Skeletal muscle tissue (tissue), 4 donors: ENCODE data around the gene HOXC11. TPM values are rescaled to one million over a fixed set of nuclear protein-coding genes. Genes with fewer than 3 reads are reported as not detected.

ENCODE experiments used
- H3K27ac ChIP-seq: one replicate; pipeline ENCODE4 v1.7.0; 2013; ENCODE audit warnings: mild to moderate bottlenecking, low read depth, low read length, inconsistent platforms
- H3K27me3 ChIP-seq, 3 donors: one replicate each; pipeline ENCODE4 v1.7.0; 2013; ENCODE audit warnings: low read length in 3 of 3; ENCODE audit not compliant: control insufficient read depth in 3 of 3, insufficient read depth in 3 of 3
- H3K36me3 ChIP-seq, 3 donors: one replicate each; pipeline ENCODE4 v1.7.0; 2013; ENCODE audit warnings: low read length in 3 of 3; ENCODE audit not compliant: control insufficient read depth in 3 of 3, insufficient read depth in 3 of 3
- H3K4me1 ChIP-seq, 3 donors: one replicate each; pipeline ENCODE4 v1.7.0; 2013; ENCODE audit warnings: low read length in 3 of 3, mild to moderate bottlenecking in 3 of 3; ENCODE audit not compliant: control insufficient read depth in 3 of 3, insufficient read depth in 3 of 3
- H3K4me3 ChIP-seq, 3 donors: one replicate each; pipeline ENCODE4 v1.7.0; 2013; ENCODE audit warnings: low read length in 3 of 3
- H3K9ac ChIP-seq, 3 donors: one replicate each; pipeline ENCODE4 v1.7.0; 2013; ENCODE audit warnings: low read length in 3 of 3, mild to moderate bottlenecking in 3 of 3, moderate library complexity in 2 of 3, low read depth in 1 of 3
- H3K9me3 ChIP-seq, 3 donors: one replicate each; pipeline ENCODE4 v1.7.0; 2013; ENCODE audit warnings: low read length in 3 of 3; ENCODE audit not compliant: control insufficient read depth in 3 of 3
- total RNA-seq: library from RNA; depleted of rRNA; stranded (reverse); fragments of >200 nt; gene quantifications from one replicate; pipeline ENCODE4 v1.2.3, GENCODE V29; 2014
- donor health status: Osteomylitis.

The HOXC11 gene
- total RNA-seq, 1 donor from 2014 or later = 0.52 TPM

DNA sequence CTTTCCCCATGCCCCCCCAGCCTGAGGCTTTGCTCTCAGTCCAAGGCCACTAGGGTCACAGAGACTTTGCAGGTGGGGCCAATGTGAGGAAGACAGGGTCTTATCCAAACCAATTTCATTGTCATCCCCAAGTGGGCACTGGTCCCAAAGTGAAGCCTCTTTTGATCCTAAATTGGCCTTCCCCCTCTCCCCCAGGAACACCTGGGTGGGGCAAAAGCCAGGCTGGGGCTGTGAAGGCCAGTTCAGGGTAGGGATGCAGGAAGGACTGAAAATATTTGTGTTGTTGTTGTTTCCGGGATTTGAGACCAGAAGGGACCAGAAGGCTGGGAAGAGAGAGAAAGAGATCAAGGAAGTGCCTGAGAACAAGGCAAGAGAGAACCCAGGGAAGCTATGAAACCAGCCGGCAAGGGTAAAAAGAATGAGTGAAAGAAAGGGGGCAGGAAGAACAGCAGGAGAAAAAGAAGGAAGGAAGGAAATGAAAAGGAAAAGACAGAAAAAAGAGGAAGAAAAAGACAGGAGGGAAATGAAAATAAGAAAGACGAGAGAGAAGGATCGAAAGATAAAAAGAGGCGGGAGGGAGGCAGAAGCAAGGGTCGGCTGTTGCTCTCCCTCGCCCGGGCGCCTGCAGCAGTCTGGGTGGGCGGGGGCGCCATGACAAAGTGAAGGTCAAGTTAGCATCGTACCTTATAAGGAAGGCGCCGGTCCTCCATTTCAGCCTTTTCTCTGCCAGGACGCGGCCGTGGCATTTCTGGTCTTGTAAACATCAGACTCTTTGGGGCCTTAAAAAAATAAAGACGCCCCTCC is 7.4 kb upstream of the HOXC11 start:
- Histone ChIP-seq H3K27me3 (peaks cover 76 to 92% (median 91%) of the 10 kb centered on the region in 3 donors), H3K9me3 (no peaks in the 10 kb centered on the region), H3K4me3 (peak overlapping the region in 1 of 3 donors; percentile 10), H3K27ac (peak overlapping the region; percentile 78), H3K36me3 (no peaks in the 10 kb centered on the region), H3K9ac (peak overlapping the region in 2 of 3 donors; percentile 34 to 53), H3K4me1 (peaks cover 0 to 27% (median 13%) of the 10 kb centered on the region in 3 donors)

DNA sequence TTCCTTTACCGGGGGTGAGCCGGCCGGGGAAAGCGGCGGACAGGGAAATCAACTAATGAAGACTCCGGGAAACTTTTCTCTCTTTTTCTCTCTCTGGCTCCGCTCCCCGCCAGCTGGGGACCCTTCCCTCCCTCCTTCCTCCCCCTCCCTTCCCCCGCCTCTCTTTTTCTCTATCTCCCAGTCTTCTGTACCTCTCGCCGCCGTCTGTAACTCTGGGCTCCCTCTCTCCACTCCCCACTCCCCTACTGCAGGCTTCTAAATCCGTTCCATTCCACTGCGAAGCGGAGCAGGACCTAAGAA is 6.9 kb upstream of the HOXC11 start:
- Histone ChIP-seq H3K27me3 (peaks cover 73 to 91% (median 90%) of the 10 kb centered on the region in 3 donors), H3K9me3 (no peaks in the 10 kb centered on the region), H3K36me3 (no peaks in the 10 kb centered on the region), H3K4me1 (peaks cover 0 to 25% (median 13%) of the 10 kb centered on the region in 3 donors), H3K4me3 (peak overlapping the region; percentile 52 to 63 (median 60)), H3K9ac (peak overlapping the region; percentile 54 to 74 (median 66)), H3K27ac (peak overlapping the region; percentile 78)

- H3K4me1 ChIP-seq = peaks cover 0 to 20% (median 9%) of the 10 kb centered on the region in 3 donors
- peaks cover 69 to 91% (median 90%) of the 10 kb centered on the region in 3 donors for H3K27me3 ChIP-seq
- H3K36me3 ChIP-seq = no peaks in the 10 kb centered on the region
- H3K4me3 ChIP-seq = peak overlapping the region; percentile 52 to 63 (median 60)
- no peaks in the 10 kb centered on the region for H3K9me3 ChIP-seq
- H3K9ac ChIP-seq = peak overlapping the region; percentile 54 to 74 (median 66)
- H3K27ac ChIP-seq = peak overlapping the region; percentile 78
Observed at GRCh38 chr12:53966385-53967133, 6.4 kb upstream of the HOXC11 start.

DNA sequence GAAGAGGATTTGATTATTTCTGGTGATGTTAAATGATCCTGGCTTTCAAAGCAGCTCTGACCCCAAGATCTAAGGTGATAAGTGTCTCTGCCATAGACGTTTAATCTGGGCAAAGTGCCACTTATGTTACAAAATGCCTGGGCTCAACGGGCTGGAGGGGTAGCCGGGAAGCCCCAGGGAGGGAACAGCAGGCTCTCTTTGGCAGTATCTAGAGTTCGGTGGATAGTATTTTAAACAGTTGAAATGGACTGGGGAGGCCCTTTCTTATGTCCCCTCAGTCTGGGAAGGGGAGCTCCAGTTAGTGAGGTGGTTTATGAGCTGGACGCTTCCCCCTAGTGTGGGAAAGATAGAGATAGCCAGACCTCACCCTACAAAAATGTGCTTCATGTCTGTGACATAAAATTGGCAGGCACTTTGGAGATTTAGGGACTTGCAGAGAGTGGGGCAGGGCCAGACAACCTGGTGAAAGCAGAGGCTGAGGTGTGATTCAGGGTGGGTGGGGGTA is 5.5 kb upstream of the HOXC11 start:
- Histone ChIP-seq H3K4me1 (peaks cover 0 to 16% (median 9%) of the 10 kb centered on the region in 3 donors), H3K27me3 (peaks cover 73 to 92% (median 90%) of the 10 kb centered on the region in 3 donors), H3K9ac (peak overlapping the region in 2 of 3 donors; percentile 50 to 66), H3K9me3 (no peaks in the 10 kb centered on the region), H3K4me3 (peak overlapping the region in 2 of 3 donors; percentile 17 to 60), H3K36me3 (no peaks in the 10 kb centered on the region), H3K27ac (peak overlapping the region; percentile 78)

GRCh38 chr12:53968214-53969127 is 4.5 kb upstream of the HOXC11 start:
- Histone ChIP-seq H3K4me1 (peaks cover 3 to 17% (median 9%) of the 10 kb centered on the region in 3 donors), H3K4me3 (peak overlapping the region in 2 of 3 donors; percentile 13 to 60)

DNA sequence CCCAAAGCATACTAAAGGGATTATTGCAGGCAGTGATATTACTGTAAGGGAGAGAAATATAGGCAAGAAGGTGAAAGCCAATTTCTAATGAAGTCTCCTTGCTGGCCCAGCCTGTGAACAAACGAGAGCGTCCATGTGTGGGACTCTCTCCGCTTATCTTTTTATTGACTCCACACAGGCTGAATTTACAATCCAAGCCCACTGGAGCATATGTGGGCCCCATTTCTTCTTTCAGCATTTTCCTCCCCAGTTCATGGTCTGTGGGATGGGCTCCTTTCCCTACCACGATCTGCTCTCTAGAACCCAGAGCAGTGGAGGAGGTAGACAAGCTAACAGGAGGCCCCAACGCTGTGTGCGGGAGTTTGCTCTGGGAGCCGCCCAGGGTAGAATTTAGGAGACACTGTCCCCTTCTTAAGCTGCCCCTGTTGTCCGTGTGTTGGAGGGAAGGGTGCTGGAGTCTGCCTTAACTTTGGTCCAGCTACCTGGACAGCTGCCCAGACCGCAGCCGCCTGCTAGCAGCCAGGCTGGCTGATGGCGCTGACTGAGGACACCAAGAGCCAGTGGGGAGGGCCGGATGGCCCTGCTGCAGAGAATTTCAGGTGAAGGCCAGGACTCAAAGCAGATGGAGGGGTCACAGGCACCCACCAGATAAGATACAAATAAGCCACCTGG is 3.2 kb upstream of the HOXC11 start:
- no peak overlapping the region for H3K27ac ChIP-seq
- no peak overlapping the region for H3K4me3 ChIP-seq
- peaks cover 3 to 19% (median 11%) of the 10 kb centered on the region in 3 donors for H3K4me1 ChIP-seq
- peaks cover 64 to 91% (median 80%) of the 10 kb centered on the region in 3 donors for H3K27me3 ChIP-seq
- no peaks in the 10 kb centered on the region for H3K9me3 ChIP-seq
- no peak overlapping the region for H3K9ac ChIP-seq
- H3K36me3 ChIP-seq = no peaks in the 10 kb centered on the region

More at GRCh38 chr12:53968214-53969127, 4.5 kb upstream of the HOXC11 start:
- H3K36me3 ChIP-seq = no peaks in the 10 kb centered on the region
- H3K27me3 ChIP-seq = peaks cover 70 to 92% (median 90%) of the 10 kb centered on the region in 3 donors
- no peaks in the 10 kb centered on the region for H3K9me3 ChIP-seq
- peak overlapping the region; percentile 78 for H3K27ac ChIP-seq
- H3K9ac ChIP-seq = peak overlapping the region in 1 of 3 donors; percentile 23

GRCh38 chr12:53970451-53970850 is 2.5 kb upstream of the HOXC11 start:
- no peak overlapping the region for H3K27ac ChIP-seq
- H3K4me1 ChIP-seq = peaks cover 5 to 20% (median 11%) of the 10 kb centered on the region in 3 donors
- peaks cover 60 to 90% (median 73%) of the 10 kb centered on the region in 3 donors for H3K27me3 ChIP-seq
- no peak overlapping the region for H3K4me3 ChIP-seq
- no peaks in the 10 kb centered on the region for H3K9me3 ChIP-seq
- H3K36me3 ChIP-seq = no peaks in the 10 kb centered on the region
- no peak overlapping the region for H3K9ac ChIP-seq

- H3K27me3 ChIP-seq = peaks cover 64 to 90% (median 76%) of the 10 kb centered on the region in 3 donors
- H3K9ac ChIP-seq = no peak overlapping the region
- no peak overlapping the region for H3K27ac ChIP-seq
- peaks cover 7 to 24% (median 12%) of the 10 kb centered on the region in 3 donors for H3K4me1 ChIP-seq
- H3K9me3 ChIP-seq = no peaks in the 10 kb centered on the region
- H3K4me3 ChIP-seq = no peak overlapping the region
- no peaks in the 10 kb centered on the region for H3K36me3 ChIP-seq
Observed at GRCh38 chr12:53971129-53971528, 1.8 kb upstream of the HOXC11 start.

DNA sequence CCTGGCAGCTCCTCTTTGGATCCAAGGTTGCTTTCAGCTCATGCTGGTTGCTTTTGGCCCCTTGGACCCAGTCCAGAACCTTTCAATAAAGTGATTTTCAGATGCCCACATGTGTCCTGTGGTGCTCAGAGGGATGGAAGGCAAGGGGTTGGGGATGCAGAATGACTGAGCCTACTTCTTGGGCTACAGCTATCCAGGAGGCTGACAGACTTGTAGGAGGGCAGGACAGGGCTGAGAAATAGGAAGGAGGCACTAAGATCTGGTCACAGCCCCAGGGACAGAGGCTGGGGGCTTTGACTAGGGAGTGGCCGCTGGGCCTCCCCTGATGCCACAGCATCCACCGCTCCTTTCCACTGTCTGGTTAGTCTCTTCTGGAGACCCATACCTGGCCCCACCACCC is 1.2 kb upstream of the HOXC11 start:
- Histone ChIP-seq H3K36me3 (no peaks in the 10 kb centered on the region), H3K9ac (no peak overlapping the region), H3K9me3 (no peaks in the 10 kb centered on the region), H3K27ac (no peak overlapping the region), H3K27me3 (peaks cover 58 to 90% (median 75%) of the 10 kb centered on the region in 3 donors), H3K4me1 (peaks cover 7 to 24% (median 14%) of the 10 kb centered on the region in 3 donors), H3K4me3 (no peak overlapping the region)
